Endothelial cell of hepatic sinusoid (primary cell): ENCODE measurements around the gene FGFR3.

Source experiments
- in situ Hi-C: cut with HindIII; loops from 2 replicates; pipeline ENCODE4 v1.10.0; 2017; ENCODE audit warnings: low sequenced_read_pairs

The FGFR3 gene

GRCh38 chr4:1792832-1793495 is at the start of gene FGFR3:
Gene FGFR3 (plus strand): TSS chr4:1793293. CDS start chr4:1793935, 642 bp downstream.
- in situ Hi-C loops: no loop called here

- in situ Hi-C loops: no loop called here
Observed at GRCh38 chr4:1743551-1743950, 49.5 kb upstream of the FGFR3 start.

GRCh38 chr4:1743975-1744374 is 49.1 kb upstream of the FGFR3 start:
- in situ Hi-C loops: no loop called here

GRCh38 chr4:1744552-1744951 is 48.5 kb upstream of the FGFR3 start:
- in situ Hi-C loops: no loop called here

DNA sequence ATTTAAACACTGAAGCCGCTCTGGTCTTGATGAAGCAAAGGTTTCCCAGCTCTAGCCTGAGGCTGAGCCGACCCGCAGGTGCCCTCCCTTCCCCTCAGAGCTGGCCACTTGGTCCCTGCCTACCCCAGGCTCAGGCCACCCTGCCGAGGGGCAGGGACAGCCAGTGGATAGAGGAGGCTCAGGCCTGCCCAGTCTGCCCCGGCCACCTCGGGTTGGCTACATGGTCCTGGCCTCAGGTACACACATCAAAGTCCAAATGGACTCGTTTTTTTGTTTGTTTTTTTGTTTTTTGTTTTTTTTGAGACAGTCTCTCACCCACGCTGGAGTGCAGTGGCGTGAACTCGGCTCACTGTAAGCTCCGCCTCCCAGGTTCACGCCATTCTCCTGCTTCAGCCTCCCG is 47.9 kb upstream of the FGFR3 start:
- in situ Hi-C loops: no loop called here

GRCh38 chr4:1745697-1746096 is 47.4 kb upstream of the FGFR3 start:
- in situ Hi-C loops: no loop called here

DNA sequence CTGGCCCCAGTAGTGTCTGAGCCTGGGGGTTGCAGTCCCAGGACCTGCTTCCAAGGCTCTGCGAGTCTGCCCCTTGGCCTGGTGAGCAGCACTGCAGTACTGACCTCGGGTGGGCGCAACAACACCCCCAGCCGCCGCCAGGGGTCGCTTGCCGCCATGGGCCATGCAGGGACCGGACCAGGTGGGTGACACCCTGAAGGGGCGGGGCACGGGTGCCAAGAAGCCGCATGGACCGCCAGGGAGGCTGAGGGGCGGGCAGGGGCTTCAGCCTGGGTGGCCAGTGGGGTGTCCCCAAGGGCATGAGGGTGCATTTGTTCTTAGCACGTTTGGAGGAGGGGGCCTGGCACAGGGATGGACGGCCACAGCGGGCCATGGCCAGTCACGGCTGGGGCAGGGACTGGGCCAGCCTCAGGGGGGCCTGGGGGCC is 46.8 kb upstream of the FGFR3 start:
- in situ Hi-C loops: no loop called here

DNA sequence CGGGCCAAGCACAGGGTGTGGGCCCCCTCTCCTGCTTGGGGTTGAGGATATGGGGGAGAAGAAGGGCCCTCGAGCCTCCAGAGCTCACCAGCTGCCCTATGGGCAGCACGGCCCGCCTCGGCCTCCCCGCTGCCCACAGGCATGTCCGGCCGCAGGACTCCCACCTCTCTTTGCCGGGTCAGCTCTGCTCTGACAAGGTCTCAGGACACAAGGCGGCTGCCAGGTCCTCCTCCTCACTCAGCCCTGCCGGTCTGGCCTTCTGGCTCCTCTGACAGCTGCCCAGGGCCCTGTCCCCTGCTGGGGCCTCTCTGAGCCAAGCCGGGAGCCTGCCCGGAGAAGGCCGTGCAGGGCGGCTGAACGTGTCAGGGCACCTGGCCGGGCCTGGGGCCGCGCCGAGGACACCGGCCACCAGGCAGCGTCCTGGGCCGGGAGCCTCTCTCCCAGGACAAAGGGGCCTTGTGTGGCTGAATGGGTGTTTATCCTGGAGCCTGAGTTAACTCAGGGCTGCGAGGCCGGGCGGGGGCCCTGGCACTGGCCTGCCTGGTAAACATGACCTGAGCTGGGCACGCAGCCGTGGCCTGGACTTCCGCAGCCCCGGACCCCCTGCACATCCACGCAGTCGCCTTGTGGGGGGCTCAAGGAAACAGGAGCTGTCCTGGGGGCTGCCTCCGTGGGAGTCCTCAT is 46.0 kb upstream of the FGFR3 start:
- in situ Hi-C loops: no loop called here

DNA sequence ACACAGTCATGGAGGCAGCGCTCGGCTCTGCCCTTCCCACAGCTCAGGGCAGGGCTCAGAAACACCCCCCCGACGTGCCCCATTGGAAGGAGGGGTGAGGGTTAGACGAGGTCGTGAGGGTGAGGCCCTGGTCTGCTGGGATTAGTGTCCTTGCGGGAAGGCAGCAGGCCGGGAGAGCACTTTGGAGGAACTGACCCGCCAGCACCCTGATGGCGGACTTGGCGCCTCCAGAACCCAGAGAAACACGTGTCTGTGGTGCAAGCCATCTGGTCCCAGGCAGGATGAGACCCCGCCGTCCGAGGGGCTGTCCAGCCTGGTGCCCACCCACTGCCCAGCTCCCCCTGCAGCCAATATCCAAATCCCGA is 45.5 kb upstream of the FGFR3 start:
- in situ Hi-C loops: no loop called here

- in situ Hi-C loops: no loop called here
Observed at GRCh38 chr4:1748465-1748995, 44.6 kb upstream of the FGFR3 start.

GRCh38 chr4:1749370-1749769 is 43.7 kb upstream of the FGFR3 start:
- in situ Hi-C loops: no loop called here

GRCh38 chr4:1749826-1750225 is 43.3 kb upstream of the FGFR3 start:
- in situ Hi-C loops: loop anchor here (10.0 kb wide), 1 partner anchor 75 kb away; no protein-coding TSS in a partner anchor

DNA sequence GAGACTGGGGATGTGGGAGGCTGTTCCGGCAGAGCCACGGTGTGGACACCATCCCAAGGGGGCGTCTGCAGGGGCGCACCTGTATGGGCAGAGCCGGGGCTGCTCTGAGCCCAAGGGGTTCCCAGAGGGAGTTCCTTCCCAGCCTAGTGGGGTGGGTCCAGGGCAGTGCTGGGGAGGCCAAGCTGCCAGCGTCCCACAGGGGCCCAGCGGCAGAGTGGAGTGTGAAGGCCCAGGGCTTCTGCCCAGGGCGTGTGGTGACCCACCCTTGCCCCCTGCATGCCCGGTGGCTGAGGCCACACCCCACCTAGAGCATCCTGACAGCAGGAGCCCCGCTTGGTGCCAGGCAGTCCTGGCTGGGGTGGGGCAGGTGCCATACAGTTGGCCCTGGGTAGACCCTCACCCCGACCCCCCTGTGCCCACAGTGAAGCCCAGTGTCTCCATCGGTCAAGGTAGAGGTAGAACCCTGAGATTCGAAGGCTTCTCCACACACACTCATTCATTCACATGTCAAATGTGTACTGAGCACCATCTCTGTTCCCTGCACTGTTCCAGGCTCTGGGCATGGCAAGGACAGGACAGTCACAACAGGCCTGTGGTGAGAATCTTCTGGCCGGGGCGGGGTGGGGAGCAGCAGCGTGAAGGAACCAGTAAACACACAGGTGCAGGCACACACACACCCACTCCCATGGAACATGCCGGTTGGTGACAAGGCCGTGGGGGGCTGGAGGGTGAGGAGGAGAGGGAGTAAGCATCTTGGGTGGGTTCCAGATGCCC is 42.5 kb upstream of the FGFR3 start:
- in situ Hi-C loops: loop anchor here (10.0 kb wide), 1 partner anchor 74 kb away; no protein-coding TSS in a partner anchor

- in situ Hi-C loops: loop anchor here (10.0 kb wide), 1 partner anchor 73 kb away; no protein-coding TSS in a partner anchor
Observed at GRCh38 chr4:1751155-1751918, 41.8 kb upstream of the FGFR3 start.

- in situ Hi-C loops: loop anchor here (10.0 kb wide), 1 partner anchor 73 kb away; no protein-coding TSS in a partner anchor
Observed at GRCh38 chr4:1751919-1752283, 41.2 kb upstream of the FGFR3 start.

DNA sequence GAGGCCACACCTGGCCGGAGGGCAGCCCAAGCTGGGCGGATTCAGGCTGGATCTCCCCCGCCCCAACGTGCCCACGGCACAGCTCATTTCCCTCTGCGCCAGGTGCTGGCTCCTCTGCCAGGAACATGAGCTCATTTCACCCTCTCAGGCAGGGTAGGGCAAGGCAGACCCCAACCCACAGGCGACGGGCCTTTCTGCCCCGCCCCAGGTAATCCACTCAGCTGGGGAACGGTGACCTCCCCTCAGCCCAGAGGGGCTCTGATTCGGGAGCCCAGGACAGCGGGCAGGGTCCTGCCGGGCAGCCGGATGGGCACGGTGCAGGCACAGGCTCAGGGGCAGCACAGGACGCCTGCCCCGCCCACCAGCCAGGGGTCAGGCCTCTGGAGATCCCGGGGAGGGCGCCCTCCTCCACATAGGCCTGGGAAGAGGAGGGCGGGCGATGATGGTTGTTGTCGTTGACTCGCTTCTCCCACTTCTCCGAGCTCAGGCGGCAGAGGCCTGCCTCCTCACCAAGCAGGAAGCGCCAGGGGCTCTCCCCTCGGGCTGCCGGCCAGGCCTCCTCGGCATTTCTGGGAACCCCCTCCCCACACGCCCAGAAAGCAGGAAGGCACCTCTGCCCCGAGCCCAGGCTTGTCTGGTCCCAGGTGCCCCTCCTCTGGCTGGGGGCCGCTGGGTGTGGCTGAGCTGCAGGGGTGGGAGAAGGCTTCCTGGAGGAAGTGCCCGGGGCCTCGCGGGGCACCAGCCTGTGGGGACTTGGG is 40.6 kb upstream of the FGFR3 start:
- in situ Hi-C loops: loop anchor here (10.0 kb wide), 1 partner anchor 72 kb away; no protein-coding TSS in a partner anchor

- in situ Hi-C loops: loop anchor here (10.0 kb wide), 1 partner anchor 72 kb away; no protein-coding TSS in a partner anchor
Observed at GRCh38 chr4:1753294-1753696, 39.8 kb upstream of the FGFR3 start.

- in situ Hi-C loops: loop anchor here (10.0 kb wide), 1 partner anchor 71 kb away; no protein-coding TSS in a partner anchor
Observed at GRCh38 chr4:1753697-1754311, 39.3 kb upstream of the FGFR3 start.

- in situ Hi-C loops: loop anchor here (10.0 kb wide), 1 partner anchor 70 kb away; no protein-coding TSS in a partner anchor
Observed at GRCh38 chr4:1754336-1754735, 38.8 kb upstream of the FGFR3 start.
